Keratinocyte (primary cell): Measurements from ENCODE around the gene ATAD3A. TPM values are rescaled to one million over a fixed set of nuclear protein-coding genes. Genes with fewer than 3 reads are reported as not detected.
A peak's percentile ranks its signal among the peaks of the same experiment; 100 is the strongest.

ENCODE experiments used
- DNase-seq: peaks from one replicate; pipeline ENCODE4 v3.0.0-alpha.2; 2011; ENCODE audit warnings: low read depth, missing footprints, low spot score
- FAIRE-seq: peaks from 2 replicates; lab custom pipeline; 2011; peaks lifted over from hg19 to GRCh38; lab: Jason Lieb, UNC
- H2AFZ ChIP-seq: 2 replicates; pipeline ENCODE4 v1.6.0; 2012; ENCODE audit warnings: low read length, control low read depth, inconsistent platforms; ENCODE audit not compliant: control insufficient read depth
- H3K27ac ChIP-seq: 2 replicates; pipeline ENCODE4 v1.5.1; 2011; ENCODE audit warnings: low read length; ENCODE audit not compliant: control insufficient read depth, insufficient read depth
- H3K27me3 ChIP-seq: 3 replicates; pipeline ENCODE4 v1.6.0; 2011; ENCODE audit warnings: low read length; ENCODE audit not compliant: control insufficient read depth, insufficient read depth; ENCODE audit errors: extremely low read depth
- H3K36me3 ChIP-seq, 2 experiments: 2 replicates in 1 of 2; 3 replicates in 1 of 2; pipeline ENCODE4 v1.5.1; 2011; ENCODE audit warnings: low read length in 2 of 2, mild to moderate bottlenecking in 1 of 2; ENCODE audit not compliant: control insufficient read depth in 2 of 2, insufficient read depth in 2 of 2; ENCODE audit errors: extremely low read depth in 1 of 2
- H3K4me1 ChIP-seq: 3 replicates; pipeline ENCODE4 v1.5.1; 2011; ENCODE audit warnings: low read length; ENCODE audit not compliant: control insufficient read depth, insufficient read depth; ENCODE audit errors: extremely low read depth
- H3K4me2 ChIP-seq: 3 replicates; pipeline ENCODE4 v1.6.0; 2011; ENCODE audit warnings: low read depth, low read length; ENCODE audit not compliant: control insufficient read depth, insufficient read depth; ENCODE audit errors: extremely low read depth
- H3K4me3 ChIP-seq, 3 experiments: fragments of 200-600 bp in 1 of 3; sonication (generic) in 1 of 3; 2 replicates in 2 of 3; 3 replicates in 1 of 3; pipeline ENCODE4 v1.5.1; 2011 to 2016; ENCODE audit warnings: low read length in 3 of 3, mild to moderate bottlenecking in 3 of 3, control low read depth in 2 of 3, inconsistent platforms in 1 of 3, low read depth in 1 of 3, mixed read lengths in 1 of 3, mixed run types in 1 of 3, moderate library complexity in 1 of 3; ENCODE audit not compliant: control insufficient read depth in 2 of 3, insufficient read depth in 2 of 3; ENCODE audit errors: extremely low read depth in 1 of 3
- H3K79me2 ChIP-seq: 2 replicates; pipeline ENCODE4 v1.6.0; 2012; ENCODE audit warnings: low read length; ENCODE audit not compliant: control insufficient read depth, insufficient read depth
- H3K9ac ChIP-seq: 3 replicates; pipeline ENCODE4 v1.6.0; 2011; ENCODE audit warnings: low read length; ENCODE audit not compliant: control insufficient read depth, insufficient read depth; ENCODE audit errors: extremely low read depth
- H3K9me1 ChIP-seq: 3 replicates; pipeline ENCODE4 v1.6.0; 2011; ENCODE audit warnings: low read length; ENCODE audit not compliant: control insufficient read depth, insufficient read depth; ENCODE audit errors: extremely low read depth
- H3K9me3 ChIP-seq: 2 replicates; pipeline ENCODE4 v1.5.1; 2012; ENCODE audit warnings: low read depth, low read length; ENCODE audit not compliant: control insufficient read depth
- H4K20me1 ChIP-seq: 3 replicates; pipeline ENCODE4 v1.6.0; 2011; ENCODE audit warnings: low read length; ENCODE audit not compliant: control insufficient read depth, insufficient read depth; ENCODE audit errors: extremely low read depth
- CTCF ChIP-seq, 3 experiments: IDR thresholded peaks in 1 of 3; conservative IDR thresholded peaks in 1 of 3; optimal IDR thresholded peaks in 1 of 3; 2 replicates in 2 of 3; 3 replicates in 1 of 3; pipeline versions ENCODE3 to v1.5.1; 2011; ENCODE audit warnings: low read length in 3 of 3, mild to moderate bottlenecking in 3 of 3, moderate library complexity in 2 of 3, control low read depth in 1 of 3, inconsistent platforms in 1 of 3; ENCODE audit not compliant: insufficient read depth in 2 of 3; ENCODE audit errors: extremely low read depth in 1 of 3
- EZH2 ChIP-seq: IDR thresholded peaks from one replicate; pipeline ENCODE4 v1.6.1; 2012; ENCODE audit warnings: inconsistent platforms, mild to moderate bottlenecking, low read length, moderate library complexity
- dilution Hi-C: fragments of 300-500 bp; cut with MboI; formaldehyde crosslinking; loops from one replicate; pipeline ENCODE4 v1.7.0; 2020; ENCODE audit warnings: low sequenced_read_pairs; ENCODE audit not compliant: extremely low pct_ligation_motif_present
- polyA minus RNA-seq, 3 experiments: library from RNA; depleted of rRNA, polyadenylated mRNA; stranded (reverse); fragments of >200 nt; gene quantifications; 1 replicate in 1 of 3; 2 replicates in 1 of 3; 3 replicates in 1 of 3; pipeline ENCODE4 v1.2.3, GENCODE V29; 2011
- polyA plus RNA-seq, 5 experiments: library from polyadenylated mRNA; depleted of rRNA in 3 of 5; stranded (reverse) in 3 of 5; stranded (forward) in 1 of 5; unstranded in 1 of 5; fragments of >200 nt; gene quantifications; 1 replicate in 1 of 5; 2 replicates in 3 of 5; 3 replicates in 1 of 5; pipeline versions ENCODE4 v1.2.1 to v1.2.3, GENCODE V29; 2011 to 2012; ENCODE audit warnings: missing spikeins in 2 of 5, low read depth in 1 of 5, low replicate concordance in 1 of 5

Gene ATAD3A
- 19.9 to 23.0 TPM (median 22.0 TPM) in 3 replicates for polyA plus RNA-seq
- polyA plus RNA-seq (2011; ENCODE audit: low read depth): 19.1 TPM
- polyA plus RNA-seq (2011; cell fraction: cytosol; rRNA removed): 9.3 and 25.1 TPM in 2 replicates
- 23.7 and 29.2 TPM in 2 replicates for polyA plus RNA-seq (2011; cell fraction: nucleus; rRNA removed)
- polyA plus RNA-seq (2012; ENCODE audit: low replicate concordance): 13.5 and 40.5 TPM in 2 replicates
- polyA minus RNA-seq: 9.3 to 18.3 TPM (median 12.0 TPM) in 3 replicates
- 40.3 TPM for polyA minus RNA-seq (2011; cell fraction: cytosol; rRNA and poly(A)+ RNA removed)
- polyA minus RNA-seq (2011; cell fraction: nucleus; rRNA and poly(A)+ RNA removed): 15.6 and 16.5 TPM in 2 replicates

- DNase-seq (peak; percentile 70), FAIRE-seq (no peak)
- peaks cover 2 to 8% of the 10 kb centered on the region in 2 experiments for H3K36me3 ChIP-seq
- H3K9me3 ChIP-seq: no peaks in the 10 kb centered on the region
- peak within 1 kb of the TSS; percentile 90 for H3K4me2 ChIP-seq
- TF ChIP-seq CTCF (optimal IDR thresholded peaks at IDR 0.05 in 1 of 3, IDR thresholded peaks at IDR 0.05 in 1 of 3, conservative IDR thresholded peaks at IDR 0.05 in 1 of 3; ENCODE audit: extremely low read depth in 1 of 3, insufficient read depth in 2 of 3, low read length in 3 of 3): no peak
- TF ChIP-seq EZH2: no peak
- H3K79me2 ChIP-seq: peaks cover 27% of the 10 kb centered on the region
- peak within 1 kb of the TSS; percentile 97 for H3K9ac ChIP-seq
- peak within 1 kb of the TSS; percentile 76 to 78 (median 77) for H3K4me3 ChIP-seq
- no peaks in the 10 kb centered on the region for H3K9me1 ChIP-seq
- dilution Hi-C loops: no loop called here
- no peaks in the 10 kb centered on the region for H4K20me1 ChIP-seq
- peak within 1 kb of the TSS; percentile 84 for H3K27ac ChIP-seq
- H3K4me1 ChIP-seq: peaks cover 5% of the 10 kb centered on the region
- H2AFZ ChIP-seq: peak within 1 kb of the TSS; percentile 89
- no peaks in the 10 kb centered on the region for H3K27me3 ChIP-seq
Measured at GRCh38 chr1:1511533-1512285, at the start of gene ATAD3A. Gene ATAD3A (plus strand): TSS chr1:1512162. CDS start chr1:1512269, 107 bp downstream.

- dilution Hi-C loops: no loop called here
Measured at GRCh38 chr1:1462318-1462966, 49.5 kb upstream of the ATAD3A start.

More at GRCh38 chr1:1462318-1462966, 49.5 kb upstream of the ATAD3A start:
- no peak for TF ChIP-seq EZH2
- no peak for TF ChIP-seq CTCF (optimal IDR thresholded peaks at IDR 0.05 in 1 of 3, IDR thresholded peaks at IDR 0.05 in 1 of 3, conservative IDR thresholded peaks at IDR 0.05 in 1 of 3; ENCODE audit: extremely low read depth in 1 of 3, insufficient read depth in 2 of 3, low read length in 3 of 3)
- Histone ChIP-seq H3K9me3 (no peaks in the 10 kb centered on the region), H3K4me1 (peaks cover 12% of the 10 kb centered on the region), H3K27ac (no peak overlapping the region), H3K36me3 (no peaks in the 10 kb centered on the region), H3K4me2 (peak overlapping the region; percentile 45), H4K20me1 (no peaks in the 10 kb centered on the region), H3K9me1 (no peaks in the 10 kb centered on the region), H3K9ac (no peak overlapping the region), H3K27me3 (no peaks in the 10 kb centered on the region), H2AFZ (peak overlapping the region; percentile 47), H3K79me2 (no peaks in the 10 kb centered on the region), H3K4me3 (no peak overlapping the region)
- DNase-seq (peak; percentile 7), FAIRE-seq (no peak)
